GM21786 (cell line): ENCODE measurements around the gene WDR17.

Source experiments
- ATAC-seq: cut with Tn5 transposase; IDR thresholded peaks from one replicate; pipeline ENCODE4 v1.9.1; 2021; ENCODE audit not compliant: unreplicated experiment

WDR17 gene

DNA sequence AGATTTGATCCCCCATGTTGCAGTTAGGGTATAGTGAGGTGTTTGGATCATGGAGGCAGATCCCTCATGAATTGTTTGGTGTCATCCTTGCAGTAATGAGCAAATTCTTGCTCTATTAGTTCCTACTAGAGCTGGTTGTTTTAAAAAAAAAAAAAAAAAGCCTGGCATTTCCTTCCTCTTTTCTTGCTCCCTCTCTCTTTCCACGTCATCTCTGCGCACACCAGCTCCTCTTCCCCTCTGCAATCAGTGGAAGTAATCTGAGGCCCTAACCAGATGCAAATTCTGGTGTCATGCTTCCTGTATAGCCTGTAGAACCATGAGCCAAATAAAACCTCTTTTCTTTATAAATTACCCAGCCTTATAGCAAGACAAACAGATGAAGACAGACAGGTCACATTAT, 24.5 kb downstream of the WDR17 start:
- no peak for ATAC-seq

DNA sequence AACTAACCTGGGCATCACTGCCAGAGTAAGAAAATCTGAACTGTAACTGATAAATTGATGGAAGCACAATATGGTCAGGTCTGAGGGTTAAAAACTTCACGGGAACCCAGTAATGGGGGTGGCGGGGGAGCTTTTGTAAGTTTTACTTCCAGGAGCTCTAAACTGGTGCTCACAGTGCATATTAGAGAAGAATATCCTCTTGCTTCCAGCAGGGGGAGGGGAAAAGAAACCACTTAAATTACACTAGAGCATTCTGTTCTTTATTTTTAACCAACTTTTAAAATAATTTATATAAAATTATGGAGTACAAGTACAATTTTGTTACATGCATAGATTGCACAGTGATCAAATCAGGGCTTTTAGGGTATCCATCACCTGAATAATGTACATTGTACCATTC, 33.7 kb downstream of the WDR17 start:
- ATAC-seq: no peak

- ATAC-seq: no peak
Observed at GRCh38 chr4:176102414-176103063, 36.9 kb downstream of the WDR17 start.

DNA sequence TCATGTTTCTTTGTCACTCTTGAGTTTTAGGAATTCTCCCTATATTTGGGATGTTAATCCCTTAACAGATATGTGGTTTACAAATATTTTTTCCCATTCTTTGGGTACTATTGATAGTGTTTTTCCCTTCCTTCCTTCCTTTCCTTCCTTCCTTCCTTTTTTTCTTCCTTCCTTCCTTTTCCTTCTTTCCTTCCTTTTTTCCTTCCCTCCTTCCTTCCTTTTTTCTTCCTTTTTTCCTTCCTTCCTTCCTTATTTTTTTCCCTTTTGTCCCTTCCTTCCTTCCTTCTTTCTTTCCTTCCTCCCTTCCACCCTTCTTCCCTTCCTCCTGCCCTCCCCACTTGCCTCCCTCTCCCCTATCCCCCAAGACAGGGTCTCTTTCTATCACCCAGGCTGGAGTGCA, 42.1 kb downstream of the WDR17 start:
- no peak for ATAC-seq

DNA sequence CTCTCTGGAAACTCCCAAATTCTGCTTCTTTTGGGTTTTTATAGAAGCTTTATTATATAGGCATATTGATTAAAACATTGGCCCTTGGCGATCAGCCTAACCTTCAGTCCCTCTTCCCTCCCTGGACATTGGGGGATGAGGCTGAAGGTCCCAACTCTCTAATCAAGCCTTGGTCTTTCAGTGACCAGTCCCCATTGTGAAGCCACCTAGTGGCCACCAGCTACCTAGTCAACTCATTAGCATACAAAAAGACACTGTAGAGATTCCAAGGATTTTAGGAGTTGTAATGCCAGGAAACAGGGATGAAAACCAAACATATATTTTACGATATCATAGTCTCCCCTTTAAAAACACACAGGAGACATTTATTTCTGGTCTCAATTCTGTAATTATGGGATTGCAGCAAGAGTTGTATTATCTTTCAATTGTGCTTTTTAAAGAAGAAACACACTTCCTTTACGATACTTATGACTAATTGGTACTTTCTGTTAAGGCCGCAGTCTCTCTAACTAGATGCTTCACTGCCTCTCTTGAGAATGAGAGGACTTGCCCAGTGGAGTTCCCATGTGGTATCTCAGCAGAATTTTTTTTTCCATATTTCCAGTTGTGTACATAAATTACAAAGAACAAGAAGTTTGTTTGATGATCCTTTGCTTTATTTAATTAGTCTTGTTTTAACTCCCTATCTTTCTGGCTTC, 58.2 kb downstream of the WDR17 start:
- peak; percentile 100 for ATAC-seq

DNA sequence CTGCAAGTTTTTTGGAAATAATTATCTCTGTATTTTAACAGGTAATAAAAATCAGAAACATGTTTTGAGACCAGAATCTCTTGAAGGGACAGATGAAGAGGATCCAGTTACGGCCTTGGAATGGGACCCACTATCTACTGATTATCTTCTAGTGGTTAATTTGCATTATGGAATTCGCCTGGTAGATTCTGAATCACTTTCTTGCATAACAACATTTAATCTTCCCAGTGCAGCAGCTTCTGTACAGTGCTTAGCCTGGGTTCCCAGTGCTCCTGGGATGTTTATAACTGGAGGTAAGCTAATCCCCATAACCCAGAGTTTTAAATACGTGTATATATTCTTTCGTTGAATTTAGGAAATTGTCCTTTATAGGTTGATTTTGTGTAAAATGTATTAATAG, 59.4 kb downstream of the WDR17 start:
- ATAC-seq: no peak

DNA sequence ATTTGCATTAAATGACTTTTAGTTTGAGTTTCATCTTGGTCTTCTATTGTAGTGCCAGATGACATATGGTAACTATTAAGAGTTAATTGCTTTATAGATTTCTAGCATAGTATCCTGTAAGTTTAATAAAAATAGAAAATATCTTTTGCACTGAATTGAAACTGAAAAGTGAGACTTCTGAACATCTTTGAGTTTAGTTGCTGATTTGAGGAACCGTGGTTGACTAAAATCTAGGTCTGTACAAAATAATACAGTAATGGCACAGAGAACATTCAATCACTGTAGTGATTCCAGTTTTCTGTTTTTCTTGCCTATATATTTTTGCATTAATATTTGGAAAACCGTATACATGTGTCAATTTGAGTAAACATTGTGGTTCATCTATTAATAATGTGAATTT, 69.0 kb downstream of the WDR17 start:
- ATAC-seq: no peak

- no peak for ATAC-seq
Observed at GRCh38 chr4:176137631-176138030, 72.0 kb downstream of the WDR17 start.

DNA sequence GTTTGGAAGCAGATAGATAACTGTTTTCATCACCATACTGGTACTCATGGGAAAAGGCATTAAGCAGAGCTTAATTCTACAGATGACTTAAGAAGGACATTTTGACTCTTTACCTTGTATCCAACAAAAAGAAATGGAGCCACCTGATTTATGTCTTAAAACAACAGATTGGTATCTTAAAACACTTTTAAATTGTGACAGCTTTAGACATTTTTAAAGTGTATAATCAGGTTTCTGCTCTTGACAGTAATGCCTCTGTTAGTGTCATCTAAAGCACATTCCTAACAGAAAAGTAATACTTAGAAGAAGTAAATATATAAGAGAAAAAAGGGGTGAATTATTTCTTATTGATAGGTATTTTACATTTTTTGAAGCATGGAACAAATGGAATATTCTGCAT, 73.9 kb downstream of the WDR17 start:
- no peak for ATAC-seq

DNA sequence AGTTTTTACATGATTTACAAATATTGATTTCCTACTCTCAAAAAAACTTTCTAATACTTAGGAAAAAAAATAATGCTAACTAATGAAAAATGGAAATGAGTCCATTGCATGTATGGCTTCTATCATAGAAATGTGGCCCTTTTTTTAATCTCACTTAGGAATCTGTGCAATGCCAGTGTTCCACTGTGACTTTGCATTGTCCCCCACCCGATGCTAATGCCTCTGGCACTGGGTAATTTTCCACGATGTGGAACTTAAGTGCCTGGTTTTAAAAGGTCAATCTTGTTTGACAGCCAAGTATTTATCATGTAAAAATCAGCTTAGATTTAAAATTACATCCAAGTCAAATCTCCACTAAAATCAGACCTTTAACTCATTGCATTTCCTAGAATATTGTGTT, 76.6 kb downstream of the WDR17 start:
- no peak for ATAC-seq

DNA sequence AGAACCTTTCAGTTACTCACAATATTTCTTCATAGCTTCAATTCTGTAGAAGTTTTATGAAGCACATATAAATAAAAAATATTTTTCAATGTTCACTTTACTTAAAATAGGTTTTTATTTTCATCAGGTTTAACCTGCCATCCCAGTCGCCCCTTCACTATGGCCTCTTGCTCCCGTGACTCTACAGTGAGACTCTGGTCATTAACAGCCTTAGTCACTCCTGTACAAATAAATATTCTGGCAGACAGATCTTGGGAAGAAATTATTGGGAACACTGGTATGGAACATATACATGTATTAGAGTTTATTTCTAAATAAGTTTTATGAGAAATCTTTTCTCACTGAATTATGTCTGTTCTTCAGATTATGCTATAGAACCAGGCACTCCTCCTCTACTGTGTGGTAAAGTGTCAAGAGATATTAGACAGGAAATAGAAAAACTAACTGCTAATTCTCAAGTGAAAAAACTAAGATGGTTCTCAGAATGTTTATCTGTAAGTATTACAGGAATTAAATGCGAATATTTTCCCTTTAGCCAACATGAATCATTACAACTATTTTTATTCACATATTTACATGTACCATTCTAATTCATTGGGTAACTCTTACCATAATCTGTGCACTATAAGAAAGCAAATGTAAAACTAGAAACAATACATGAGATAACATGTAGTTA, 84.2 kb downstream of the WDR17 start:
- ATAC-seq: no peak

GRCh38 chr4:176150356-176150682, 84.7 kb downstream of the WDR17 start:
- ATAC-seq: no peak

- no peak for ATAC-seq
Observed at GRCh38 chr4:176150704-176151103, 85.1 kb downstream of the WDR17 start.

DNA sequence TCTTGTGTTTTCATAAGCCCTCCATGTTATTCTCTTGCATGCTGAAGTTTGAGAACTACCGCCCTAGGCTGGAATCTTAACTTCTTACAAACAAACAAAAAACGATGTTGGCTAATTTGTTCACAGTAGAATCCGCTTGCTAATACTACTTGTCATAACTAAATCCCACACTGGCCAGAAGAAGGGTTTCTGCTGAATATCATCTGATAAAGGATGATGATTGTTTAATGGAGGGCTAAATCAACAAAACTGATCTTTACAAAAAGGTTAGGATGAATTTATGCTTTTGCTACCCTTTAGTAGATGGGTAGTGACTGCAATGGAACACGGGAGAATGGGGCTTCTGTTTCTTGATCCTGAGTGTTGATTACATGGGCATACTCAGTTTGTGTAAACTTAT, 87.5 kb downstream of the WDR17 start:
- ATAC-seq: no peak

DNA sequence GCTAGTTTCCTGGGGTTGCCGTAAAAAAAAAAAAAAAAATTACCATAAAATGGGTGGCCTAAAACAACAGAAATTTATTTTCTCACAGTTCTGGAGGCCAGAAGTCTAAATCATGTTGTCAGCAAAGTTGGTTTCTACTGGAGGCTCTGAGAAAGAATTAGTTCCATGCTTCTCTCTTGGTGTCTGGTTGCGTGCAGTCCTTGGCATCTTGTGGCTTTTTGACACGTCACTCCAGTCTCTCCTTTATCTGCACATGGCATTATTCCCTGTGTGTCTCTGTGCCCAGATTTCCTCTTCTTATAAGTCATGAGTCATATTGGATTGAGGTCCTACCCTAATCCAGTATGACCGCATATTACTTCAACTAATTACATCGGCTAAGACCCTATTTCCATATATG, 91.0 kb downstream of the WDR17 start:
- ATAC-seq: no peak

GRCh38 chr4:176163041-176163440, 97.4 kb downstream of the WDR17 start:
- no peak for ATAC-seq

DNA sequence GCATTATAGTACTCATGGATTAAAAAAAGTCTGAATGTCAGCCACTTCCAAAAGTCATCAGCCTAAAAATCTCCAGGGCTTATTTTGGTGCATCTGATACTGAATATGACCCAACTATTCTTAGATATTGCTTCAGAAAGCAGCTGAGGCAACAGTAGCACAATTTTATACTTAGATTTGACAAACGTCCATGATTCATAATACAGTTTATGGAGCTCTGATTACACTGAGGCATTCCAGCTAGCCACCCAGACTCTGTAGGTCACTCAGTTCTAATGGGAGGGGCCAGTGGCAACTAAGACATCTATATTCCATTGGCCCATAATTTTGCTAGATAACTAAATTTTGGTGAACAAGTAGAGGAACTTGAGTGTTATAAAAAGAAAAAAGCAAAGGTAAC, 119.4 kb downstream of the WDR17 start:
- no peak for ATAC-seq

DNA sequence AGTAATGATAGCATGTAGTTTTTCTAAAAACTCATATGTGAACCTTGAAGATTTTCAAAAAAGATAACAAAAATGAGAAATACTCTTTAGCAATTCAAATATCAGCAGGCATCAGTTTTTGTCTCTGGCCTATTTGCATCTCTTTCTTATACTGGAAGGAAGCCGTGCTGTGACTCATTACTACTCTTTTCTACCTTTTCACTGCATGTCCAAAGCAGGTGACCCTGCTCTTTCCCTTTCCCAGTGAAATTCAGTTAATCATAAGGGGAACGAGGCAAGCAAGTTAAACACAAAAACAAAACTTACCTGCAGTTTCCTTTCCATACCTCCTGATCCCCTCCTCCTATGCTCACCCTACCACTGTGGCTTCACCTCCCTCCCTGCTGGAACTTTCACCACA, 120.4 kb downstream of the WDR17 start:
- no peak for ATAC-seq

GRCh38 chr4:176186671-176187395, 121.2 kb downstream of the WDR17 start:
- ATAC-seq: no peak

DNA sequence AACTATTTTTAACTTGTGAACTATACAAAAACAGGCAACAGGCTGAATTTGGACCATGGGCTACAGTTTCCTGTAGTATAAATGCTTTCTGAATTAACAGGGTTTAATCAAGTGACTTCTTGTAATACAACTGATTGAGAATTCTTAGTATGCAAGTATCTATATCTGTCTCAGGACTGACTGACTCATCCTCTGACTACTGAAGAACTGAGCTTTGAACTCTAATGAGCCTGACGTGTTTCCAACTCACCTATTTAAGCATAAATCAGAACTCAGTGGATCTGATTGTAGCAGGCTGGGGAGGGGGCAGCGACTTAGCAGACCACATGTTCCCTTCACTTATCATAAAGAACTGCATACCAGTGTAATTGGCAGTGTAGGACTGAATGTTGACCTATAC, 122.0 kb downstream of the WDR17 start:
- ATAC-seq: no peak

DNA sequence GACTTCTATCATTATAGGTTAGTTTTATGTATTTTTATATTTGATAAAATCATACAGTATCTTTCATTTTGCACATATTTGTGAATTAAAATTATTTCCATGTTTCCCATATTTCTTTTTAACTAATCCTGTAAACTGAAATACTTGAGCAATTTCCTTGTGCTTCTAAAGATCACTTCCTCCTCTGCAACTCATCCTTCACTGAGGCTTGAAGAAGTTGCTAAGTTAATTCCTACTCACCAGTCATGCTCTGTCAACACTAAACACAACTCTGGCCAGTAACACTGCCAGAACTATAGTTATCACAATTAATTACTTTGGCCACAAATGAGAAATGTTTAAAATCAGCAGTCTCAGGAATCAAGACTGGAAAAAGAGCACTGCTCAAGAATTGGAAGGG, 123.0 kb downstream of the WDR17 start:
- ATAC-seq: no peak
